Keratinocyte (primary cell): ENCODE results near the gene LRCH2. TPM values are rescaled to one million over a fixed set of nuclear protein-coding genes. Genes with fewer than 3 reads are reported as not detected.
A peak's percentile ranks its signal among the peaks of the same experiment; 100 is the strongest.

Source experiments
- DNase-seq: peaks from one replicate; pipeline ENCODE4 v3.0.0-alpha.2; 2011; ENCODE audit warnings: low read depth, missing footprints, low spot score
- FAIRE-seq: peaks from 2 replicates; lab custom pipeline; 2011; peaks lifted over from hg19 to GRCh38; lab: Jason Lieb, UNC
- H2AFZ ChIP-seq: 2 replicates; pipeline ENCODE4 v1.6.0; 2012; ENCODE audit warnings: low read length, control low read depth, inconsistent platforms; ENCODE audit not compliant: control insufficient read depth
- H3K27ac ChIP-seq: 2 replicates; pipeline ENCODE4 v1.5.1; 2011; ENCODE audit warnings: low read length; ENCODE audit not compliant: control insufficient read depth, insufficient read depth
- H3K27me3 ChIP-seq: 3 replicates; pipeline ENCODE4 v1.6.0; 2011; ENCODE audit warnings: low read length; ENCODE audit not compliant: control insufficient read depth, insufficient read depth; ENCODE audit errors: extremely low read depth
- H3K36me3 ChIP-seq, 2 experiments: 2 replicates in 1 of 2; 3 replicates in 1 of 2; pipeline ENCODE4 v1.5.1; 2011; ENCODE audit warnings: low read length in 2 of 2, mild to moderate bottlenecking in 1 of 2; ENCODE audit not compliant: control insufficient read depth in 2 of 2, insufficient read depth in 2 of 2; ENCODE audit errors: extremely low read depth in 1 of 2
- H3K4me1 ChIP-seq: 3 replicates; pipeline ENCODE4 v1.5.1; 2011; ENCODE audit warnings: low read length; ENCODE audit not compliant: control insufficient read depth, insufficient read depth; ENCODE audit errors: extremely low read depth
- H3K4me2 ChIP-seq: 3 replicates; pipeline ENCODE4 v1.6.0; 2011; ENCODE audit warnings: low read depth, low read length; ENCODE audit not compliant: control insufficient read depth, insufficient read depth; ENCODE audit errors: extremely low read depth
- H3K4me3 ChIP-seq, 3 experiments: fragments of 200-600 bp in 1 of 3; sonication (generic) in 1 of 3; 2 replicates in 2 of 3; 3 replicates in 1 of 3; pipeline ENCODE4 v1.5.1; 2011 to 2016; ENCODE audit warnings: low read length in 3 of 3, mild to moderate bottlenecking in 3 of 3, control low read depth in 2 of 3, inconsistent platforms in 1 of 3, low read depth in 1 of 3, mixed read lengths in 1 of 3, mixed run types in 1 of 3, moderate library complexity in 1 of 3; ENCODE audit not compliant: control insufficient read depth in 2 of 3, insufficient read depth in 2 of 3; ENCODE audit errors: extremely low read depth in 1 of 3
- H3K79me2 ChIP-seq: 2 replicates; pipeline ENCODE4 v1.6.0; 2012; ENCODE audit warnings: low read length; ENCODE audit not compliant: control insufficient read depth, insufficient read depth
- H3K9ac ChIP-seq: 3 replicates; pipeline ENCODE4 v1.6.0; 2011; ENCODE audit warnings: low read length; ENCODE audit not compliant: control insufficient read depth, insufficient read depth; ENCODE audit errors: extremely low read depth
- H3K9me1 ChIP-seq: 3 replicates; pipeline ENCODE4 v1.6.0; 2011; ENCODE audit warnings: low read length; ENCODE audit not compliant: control insufficient read depth, insufficient read depth; ENCODE audit errors: extremely low read depth
- H3K9me3 ChIP-seq: 2 replicates; pipeline ENCODE4 v1.5.1; 2012; ENCODE audit warnings: low read depth, low read length; ENCODE audit not compliant: control insufficient read depth
- H4K20me1 ChIP-seq: 3 replicates; pipeline ENCODE4 v1.6.0; 2011; ENCODE audit warnings: low read length; ENCODE audit not compliant: control insufficient read depth, insufficient read depth; ENCODE audit errors: extremely low read depth
- CTCF ChIP-seq, 3 experiments: IDR thresholded peaks in 1 of 3; conservative IDR thresholded peaks in 1 of 3; optimal IDR thresholded peaks in 1 of 3; 2 replicates in 2 of 3; 3 replicates in 1 of 3; pipeline versions ENCODE3 to v1.5.1; 2011; ENCODE audit warnings: low read length in 3 of 3, mild to moderate bottlenecking in 3 of 3, moderate library complexity in 2 of 3, control low read depth in 1 of 3, inconsistent platforms in 1 of 3; ENCODE audit not compliant: insufficient read depth in 2 of 3; ENCODE audit errors: extremely low read depth in 1 of 3
- EZH2 ChIP-seq: IDR thresholded peaks from one replicate; pipeline ENCODE4 v1.6.1; 2012; ENCODE audit warnings: inconsistent platforms, mild to moderate bottlenecking, low read length, moderate library complexity
- dilution Hi-C: fragments of 300-500 bp; cut with MboI; formaldehyde crosslinking; loops from one replicate; pipeline ENCODE4 v1.7.0; 2020; ENCODE audit warnings: low sequenced_read_pairs; ENCODE audit not compliant: extremely low pct_ligation_motif_present
- polyA minus RNA-seq, 3 experiments: library from RNA; depleted of rRNA, polyadenylated mRNA; stranded (reverse); fragments of >200 nt; gene quantifications; 1 replicate in 1 of 3; 2 replicates in 1 of 3; 3 replicates in 1 of 3; pipeline ENCODE4 v1.2.3, GENCODE V29; 2011
- polyA plus RNA-seq, 5 experiments: library from polyadenylated mRNA; depleted of rRNA in 3 of 5; stranded (reverse) in 3 of 5; stranded (forward) in 1 of 5; unstranded in 1 of 5; fragments of >200 nt; gene quantifications; 1 replicate in 1 of 5; 2 replicates in 3 of 5; 3 replicates in 1 of 5; pipeline versions ENCODE4 v1.2.1 to v1.2.3, GENCODE V29; 2011 to 2012; ENCODE audit warnings: missing spikeins in 2 of 5, low read depth in 1 of 5, low replicate concordance in 1 of 5

Gene LRCH2, protein sequence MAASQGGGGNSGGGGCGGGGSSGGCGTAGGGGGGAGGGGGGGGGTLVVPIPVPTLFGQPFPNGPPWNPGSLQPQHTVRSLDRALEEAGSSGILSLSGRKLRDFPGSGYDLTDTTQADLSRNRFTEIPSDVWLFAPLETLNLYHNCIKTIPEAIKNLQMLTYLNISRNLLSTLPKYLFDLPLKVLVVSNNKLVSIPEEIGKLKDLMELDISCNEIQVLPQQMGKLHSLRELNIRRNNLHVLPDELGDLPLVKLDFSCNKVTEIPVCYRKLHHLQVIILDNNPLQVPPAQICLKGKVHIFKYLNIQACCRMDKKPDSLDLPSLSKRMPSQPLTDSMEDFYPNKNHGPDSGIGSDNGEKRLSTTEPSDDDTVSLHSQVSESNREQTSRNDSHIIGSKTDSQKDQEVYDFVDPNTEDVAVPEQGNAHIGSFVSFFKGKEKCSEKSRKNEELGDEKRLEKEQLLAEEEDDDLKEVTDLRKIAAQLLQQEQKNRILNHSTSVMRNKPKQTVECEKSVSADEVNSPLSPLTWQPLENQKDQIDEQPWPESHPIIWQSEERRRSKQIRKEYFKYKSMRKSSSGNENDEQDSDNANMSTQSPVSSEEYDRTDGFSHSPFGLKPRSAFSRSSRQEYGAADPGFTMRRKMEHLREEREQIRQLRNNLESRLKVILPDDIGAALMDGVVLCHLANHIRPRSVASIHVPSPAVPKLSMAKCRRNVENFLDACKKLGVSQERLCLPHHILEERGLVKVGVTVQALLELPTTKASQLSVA
- polyA plus RNA-seq (not detected in 3 replicates), polyA minus RNA-seq (not detected in 3 replicates)
- polyA plus RNA-seq (2011; ENCODE audit: low read depth) = not detected
- not detected in 2 replicates for polyA plus RNA-seq (2011; cell fraction: cytosol; rRNA removed)
- polyA plus RNA-seq (2011; cell fraction: nucleus; rRNA removed) = not detected in 2 replicates
- not detected in 2 replicates for polyA plus RNA-seq (2012; ENCODE audit: low replicate concordance)
- polyA minus RNA-seq (2011; cell fraction: cytosol; rRNA and poly(A)+ RNA removed) = not detected
- not detected in 2 replicates for polyA minus RNA-seq (2011; cell fraction: nucleus; rRNA and poly(A)+ RNA removed)

DNA sequence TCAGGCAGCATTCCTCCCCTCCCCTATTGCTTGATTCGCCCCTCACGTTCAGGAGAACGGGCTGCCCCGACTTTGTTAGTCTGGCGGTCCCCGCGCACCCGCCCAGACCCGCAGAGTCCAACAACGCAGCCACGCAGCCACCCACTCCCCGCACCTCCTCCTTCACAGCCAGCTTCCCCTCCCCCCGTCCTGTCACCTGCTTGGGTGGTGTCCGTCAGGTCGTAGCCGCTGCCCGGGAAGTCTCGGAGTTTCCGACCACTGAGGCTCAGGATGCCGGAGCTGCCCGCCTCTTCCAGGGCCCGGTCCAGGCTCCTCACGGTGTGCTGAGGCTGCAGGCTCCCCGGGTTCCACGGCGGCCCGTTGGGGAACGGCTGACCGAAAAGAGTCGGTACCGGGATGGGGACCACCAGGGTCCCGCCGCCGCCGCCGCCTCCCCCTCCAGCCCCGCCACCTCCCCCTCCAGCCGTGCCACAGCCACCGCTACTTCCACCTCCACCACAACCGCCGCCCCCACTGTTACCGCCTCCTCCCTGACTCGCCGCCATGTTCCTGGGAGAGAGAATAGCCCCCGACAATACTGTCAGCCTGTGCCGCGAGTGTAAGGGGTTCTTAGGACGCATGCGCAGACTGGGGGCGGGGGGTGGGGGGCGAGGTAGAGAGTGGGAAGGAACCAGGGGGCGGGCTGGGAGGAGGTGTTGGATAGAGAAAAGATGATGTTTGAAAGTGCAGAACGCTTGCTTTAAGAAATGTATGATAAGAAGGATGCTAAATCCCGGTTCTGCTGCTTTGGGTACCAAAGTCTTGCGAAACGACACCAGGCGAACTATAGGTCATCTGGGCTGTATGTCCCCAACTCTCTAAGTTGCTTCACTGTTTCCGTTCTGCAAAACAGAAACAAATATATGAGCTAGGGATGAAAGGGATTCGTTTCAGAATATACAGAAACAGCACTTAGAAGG is at the start of gene LRCH2:
Gene LRCH2, minus strand, starts transcription at position 600 of the 959 bp plus-strand sequence. Its CDS starts 55 bp downstream, at position 545.
- H3K9me1 ChIP-seq = no peaks in the 10 kb centered on the region
- DNase-seq (no peak), FAIRE-seq (no peak)
- H3K4me3 ChIP-seq = no peak within 1 kb of the TSS
- H3K36me3 ChIP-seq = no peaks in the 10 kb centered on the region
- dilution Hi-C loops = no loop called here
- H3K4me2 ChIP-seq = no peak within 1 kb of the TSS
- no peak within 1 kb of the TSS for H2AFZ ChIP-seq
- H3K79me2 ChIP-seq = no peaks in the 10 kb centered on the region
- H3K4me1 ChIP-seq = no peaks in the 10 kb centered on the region
- H3K27ac ChIP-seq = no peak within 1 kb of the TSS
- H3K9me3 ChIP-seq = no peaks in the 10 kb centered on the region
- H4K20me1 ChIP-seq = no peaks in the 10 kb centered on the region
- no peak within 1 kb of the TSS for H3K9ac ChIP-seq
- H3K27me3 ChIP-seq = peaks cover 24% of the 10 kb centered on the region
- TF ChIP-seq EZH2 = peak; percentile 96
- no peak for TF ChIP-seq CTCF (optimal IDR thresholded peaks at IDR 0.05 in 1 of 3, IDR thresholded peaks at IDR 0.05 in 1 of 3, conservative IDR thresholded peaks at IDR 0.05 in 1 of 3; ENCODE audit: extremely low read depth in 1 of 3, insufficient read depth in 2 of 3, low read length in 3 of 3)

GRCh38 chrX:115269051-115269683 is 35.3 kb upstream of the LRCH2 start:
- dilution Hi-C loops = no loop called here
- Histone ChIP-seq H3K9me1 (no peaks in the 10 kb centered on the region), H3K27me3 (peaks cover 4% of the 10 kb centered on the region), H3K9ac (no peak overlapping the region), H3K27ac (no peak overlapping the region), H3K4me1 (no peaks in the 10 kb centered on the region), H3K4me2 (no peak overlapping the region), H4K20me1 (no peaks in the 10 kb centered on the region), H2AFZ (no peak overlapping the region), H3K9me3 (no peaks in the 10 kb centered on the region), H3K4me3 (no peak overlapping the region), H3K36me3 (no peaks in the 10 kb centered on the region), H3K79me2 (no peaks in the 10 kb centered on the region)
- DNase-seq (no peak), FAIRE-seq (no peak)
- TF ChIP-seq CTCF (optimal IDR thresholded peaks at IDR 0.05 in 1 of 3, IDR thresholded peaks at IDR 0.05 in 1 of 3, conservative IDR thresholded peaks at IDR 0.05 in 1 of 3; ENCODE audit: extremely low read depth in 1 of 3, insufficient read depth in 2 of 3, low read length in 3 of 3) (no peak), EZH2 (no peak)
